HEK293 (cell line): ENCODE data around the gene KRTAP9-9.

ENCODE experiments used
- CTCF ChIA-PET: fragments of 350-600 bp; formaldehyde crosslinking; extraction: SDS; loops from one replicate; lab custom pipeline; 2021; ENCODE audit warnings: antibody characterized with exemption; lab: Yijun Ruan, JAX
- POLR2A ChIA-PET: fragments of 300-600 bp; formaldehyde crosslinking; extraction: SDS; loops from one replicate; lab custom pipeline; 2020; ENCODE audit warnings: antibody characterized with exemption, inconsistent platforms; lab: Yijun Ruan, JAX
- H3K27ac ChIP-seq: fragments of 200-500 bp; sonication (Bioruptor generic); 2 replicates; pipeline ENCODE4 v1.5.1; 2014; ENCODE audit warnings: low read depth, low read length, control low read depth, inconsistent platforms; ENCODE audit errors: extremely low read depth
- H3K36me3 ChIP-seq, 2 experiments: fragments of 200-500 bp in 1 of 2; sonication (Bioruptor generic) in 1 of 2; 1 replicate in 1 of 2; 2 replicates in 1 of 2; pipeline ENCODE4 v1.5.1; 2014 to 2017; ENCODE audit warnings: inconsistent platforms in 2 of 2, low read length in 2 of 2; ENCODE audit not compliant: control insufficient read depth in 2 of 2, insufficient read depth in 1 of 2
- H3K4me1 ChIP-seq: fragments of 200-500 bp; sonication (Bioruptor generic); 2 replicates; pipeline ENCODE4 v1.5.1; 2014; ENCODE audit warnings: mild to moderate bottlenecking, low read length, inconsistent platforms; ENCODE audit not compliant: control insufficient read depth, insufficient read depth
- H3K4me3 ChIP-seq: 2 replicates; pipeline ENCODE4 v1.5.1; 2011; ENCODE audit warnings: low read depth, mild to moderate bottlenecking, control low read depth, low read length, moderate library complexity
- H3K9me3 ChIP-seq: fragments of 200-500 bp; sonication (Bioruptor generic); 2 replicates; pipeline ENCODE4 v1.5.1; 2014; ENCODE audit warnings: low read depth, low read length, inconsistent platforms; ENCODE audit not compliant: control insufficient read depth, insufficient read depth
- HOXA7 ChIP-seq: sonication (generic); formaldehyde crosslinking; IDR thresholded peaks from 2 replicates; pipeline ENCODE4 v1.8.1; 2022; ENCODE audit warnings: missing genetic modification reagents, borderline replicate concordance
- IKZF3 ChIP-seq: fragments of 450-650 bp; IDR thresholded peaks from 2 replicates; pipeline ENCODE4 v1.5.0; 2018; ENCODE audit warnings: missing biosample characterization, mild to moderate bottlenecking, missing genetic modification characterization, moderate library complexity
- KLF17 ChIP-seq: fragments of 450-650 bp; formaldehyde crosslinking; IDR thresholded peaks from 2 replicates; pipeline ENCODE4 v1.5.1; 2016; ENCODE audit warnings: missing biosample characterization, missing genetic modification characterization
- MYNN ChIP-seq: fragments of 450-650 bp; formaldehyde crosslinking; IDR thresholded peaks from 2 replicates; pipeline ENCODE4 v1.5.1; 2016; ENCODE audit warnings: missing biosample characterization, missing genetic modification characterization, borderline replicate concordance
- MZF1 ChIP-seq: fragments of 450-650 bp; formaldehyde crosslinking; IDR thresholded peaks from 2 replicates; pipeline ENCODE4 v1.5.1; 2017; ENCODE audit warnings: missing biosample characterization, missing genetic modification characterization, borderline replicate concordance
- SCRT1 ChIP-seq: fragments of 450-650 bp; formaldehyde crosslinking; IDR thresholded peaks from 2 replicates; pipeline ENCODE4 v1.5.1; 2016; ENCODE audit warnings: missing biosample characterization, missing genetic modification characterization, borderline replicate concordance
- TRIM28 ChIP-seq: IDR thresholded peaks from 2 replicates; pipeline ENCODE4 v1.6.1; 2011; ENCODE audit warnings: low read length, control low read depth, borderline replicate concordance
- ZBTB20 ChIP-seq: fragments of 450-650 bp; formaldehyde crosslinking; IDR thresholded peaks from 2 replicates; pipeline ENCODE4 v1.5.1; 2016; ENCODE audit warnings: missing biosample characterization, missing genetic modification characterization
- ZFP37 ChIP-seq: fragments of 450-650 bp; formaldehyde crosslinking; IDR thresholded peaks from 2 replicates; pipeline ENCODE4 v1.5.1; 2016; ENCODE audit warnings: missing biosample characterization, missing genetic modification characterization
- ZNF341 ChIP-seq: fragments of 450-650 bp; formaldehyde crosslinking; IDR thresholded peaks from 2 replicates; pipeline ENCODE4; 2016; ENCODE audit warnings: low read depth, missing biosample characterization, missing genetic modification characterization
- ZNF423 ChIP-seq: fragments of 450-650 bp; formaldehyde crosslinking; IDR thresholded peaks from 2 replicates; pipeline ENCODE4 v1.5.1; 2016; ENCODE audit warnings: missing biosample characterization, missing genetic modification characterization
- ZNF530 ChIP-seq: fragments of 450-650 bp; formaldehyde crosslinking; IDR thresholded peaks from 2 replicates; pipeline ENCODE4 v1.5.1; 2016; ENCODE audit warnings: low read depth, missing biosample characterization, missing genetic modification characterization
- ZNF561 ChIP-seq: fragments of 450-650 bp; IDR thresholded peaks from 2 replicates; pipeline ENCODE4 v1.5.1; 2018; ENCODE audit warnings: missing biosample characterization, missing genetic modification characterization, borderline replicate concordance
- ZNF600 ChIP-seq: fragments of 450-650 bp; formaldehyde crosslinking; IDR thresholded peaks from 2 replicates; pipeline ENCODE4 v1.5.1; 2016; ENCODE audit warnings: missing biosample characterization, missing genetic modification characterization
- ZNF658 ChIP-seq: fragments of 450-650 bp; formaldehyde crosslinking; IDR thresholded peaks from 2 replicates; pipeline ENCODE4; 2016; ENCODE audit warnings: missing biosample characterization, missing genetic modification characterization
- ZNF692 ChIP-seq: fragments of 450-650 bp; formaldehyde crosslinking; IDR thresholded peaks from 2 replicates; pipeline ENCODE4 v1.5.1; 2016; ENCODE audit warnings: missing biosample characterization, missing genetic modification characterization
- ZNF785 ChIP-seq: fragments of 450-650 bp; formaldehyde crosslinking; IDR thresholded peaks from 2 replicates; pipeline ENCODE4 v1.5.1; 2016; ENCODE audit warnings: missing biosample characterization, missing genetic modification characterization
- TF ChIP-seq, protein P1 (sequence below): fragments of 450-650 bp; formaldehyde crosslinking; IDR thresholded peaks from 2 replicates; pipeline ENCODE4 v1.5.1; 2017; ENCODE audit warnings: missing biosample characterization, missing genetic modification characterization
- TF ChIP-seq, protein P2 (sequence below): fragments of 450-650 bp; formaldehyde crosslinking; IDR thresholded peaks from 2 replicates; pipeline ENCODE4 v1.5.1; 2016; ENCODE audit warnings: missing biosample characterization, missing genetic modification characterization

The KRTAP9-9 gene

GRCh38 chr17:41294016-41294415 lies 38.8 kb downstream of the KRTAP9-9 start:
- ChIA-PET POLR2A (no interaction called here), CTCF (interaction anchor here (0.5 to 0.9 kb wide), 3 partner anchors 28 to 679 kb away, joined by 3 to 4 read pairs (median 3); no protein-coding TSS in a partner anchor)
- TF ChIP-seq ZNF600 (tag by site-specific recombination), result no peak
- no peak for TF ChIP-seq MYNN (tag by site-specific recombination)
- TF ChIP-seq MZF1 (tag by site-specific recombination), result no peak
- Histone ChIP-seq H3K36me3 (no peaks in the 10 kb centered on the region), H3K9me3 (no peaks in the 10 kb centered on the region), H3K4me1 (no peaks in the 10 kb centered on the region), H3K4me3 (no peak overlapping the region), H3K27ac (no peak overlapping the region)

- TF ChIP-seq KLF17 (tag by site-specific recombination) (no peak), TRIM28 (no peak), ZNF785 (no peak)
- TF ChIP-seq, protein P1, sequence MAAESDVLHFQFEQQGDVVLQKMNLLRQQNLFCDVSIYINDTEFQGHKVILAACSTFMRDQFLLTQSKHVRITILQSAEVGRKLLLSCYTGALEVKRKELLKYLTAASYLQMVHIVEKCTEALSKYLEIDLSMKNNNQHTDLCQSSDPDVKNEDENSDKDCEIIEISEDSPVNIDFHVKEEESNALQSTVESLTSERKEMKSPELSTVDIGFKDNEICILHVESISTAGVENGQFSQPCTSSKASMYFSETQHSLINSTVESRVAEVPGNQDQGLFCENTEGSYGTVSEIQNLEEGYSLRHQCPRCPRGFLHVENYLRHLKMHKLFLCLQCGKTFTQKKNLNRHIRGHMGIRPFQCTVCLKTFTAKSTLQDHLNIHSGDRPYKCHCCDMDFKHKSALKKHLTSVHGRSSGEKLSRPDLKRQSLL, result no peak
- TF ChIP-seq, all 188 proteins: peak for 0
- Histone ChIP-seq H3K27ac (no peak overlapping the region), H3K36me3 (no peaks in the 10 kb centered on the region), H3K9me3 (no peaks in the 10 kb centered on the region), H3K4me3 (no peak overlapping the region), H3K4me1 (no peaks in the 10 kb centered on the region)
- CTCF ChIA-PET, result no interaction called here
- POLR2A ChIA-PET, result no interaction called here
Measured at GRCh38 chr17:41296846-41297245, 41.7 kb downstream of the KRTAP9-9 start.

DNA sequence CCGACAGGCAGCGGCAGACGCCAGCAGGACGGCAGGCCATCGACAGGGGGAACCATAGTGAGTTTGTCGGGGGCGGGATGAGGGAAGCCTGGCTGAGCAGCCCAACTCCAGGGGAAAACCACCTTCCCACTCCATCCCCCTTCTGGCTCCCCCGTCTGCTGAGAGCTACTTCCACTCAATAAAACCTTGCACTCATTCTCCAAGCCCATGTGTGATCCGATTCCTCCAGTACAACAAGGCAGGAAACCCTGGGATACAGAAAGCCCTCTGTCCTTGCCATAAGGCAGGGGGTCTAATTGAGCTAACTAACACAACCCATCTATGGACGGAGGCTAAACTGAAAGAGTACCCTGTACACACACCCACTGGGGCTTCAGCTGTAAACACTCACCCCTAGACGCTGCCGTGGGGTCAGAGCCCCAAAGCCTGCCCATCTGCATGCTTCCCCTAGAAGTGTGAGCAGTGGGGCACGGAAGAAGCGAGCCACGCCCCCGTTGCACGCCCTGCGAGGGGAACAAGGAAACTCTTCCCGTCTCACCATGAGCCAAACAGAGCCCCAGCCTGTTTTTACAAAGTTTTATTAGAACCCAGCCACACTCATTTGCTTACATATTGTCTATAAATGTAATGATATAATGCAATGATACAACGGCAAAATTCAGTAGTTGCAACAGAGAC lies 43.4 kb downstream of the KRTAP9-9 start:
- Histone ChIP-seq H3K4me1 (no peaks in the 10 kb centered on the region), H3K27ac (no peak overlapping the region), H3K9me3 (no peaks in the 10 kb centered on the region), H3K4me3 (no peak overlapping the region), H3K36me3 (no peaks in the 10 kb centered on the region)
- POLR2A ChIA-PET, result no interaction called here
- no peak for TF ChIP-seq ZNF530 (tag by site-specific recombination)
- TF ChIP-seq ZNF423, result no peak
- no peak for TF ChIP-seq IKZF3 (tag by site-specific recombination)
- no peak for TF ChIP-seq ZNF341 (tag by site-specific recombination)
- no peak for TF ChIP-seq ZFP37 (tag by site-specific recombination)
- TF ChIP-seq, protein P1, result no peak
- TF ChIP-seq SCRT1 (tag by site-specific recombination), result no peak
- TF ChIP-seq ZNF561 (tag by site-specific recombination), result no peak
- no peak for TF ChIP-seq HOXA7 (CRISPR knock-in tag)
- no peak for TF ChIP-seq ZNF692
- TF ChIP-seq, protein P2, sequence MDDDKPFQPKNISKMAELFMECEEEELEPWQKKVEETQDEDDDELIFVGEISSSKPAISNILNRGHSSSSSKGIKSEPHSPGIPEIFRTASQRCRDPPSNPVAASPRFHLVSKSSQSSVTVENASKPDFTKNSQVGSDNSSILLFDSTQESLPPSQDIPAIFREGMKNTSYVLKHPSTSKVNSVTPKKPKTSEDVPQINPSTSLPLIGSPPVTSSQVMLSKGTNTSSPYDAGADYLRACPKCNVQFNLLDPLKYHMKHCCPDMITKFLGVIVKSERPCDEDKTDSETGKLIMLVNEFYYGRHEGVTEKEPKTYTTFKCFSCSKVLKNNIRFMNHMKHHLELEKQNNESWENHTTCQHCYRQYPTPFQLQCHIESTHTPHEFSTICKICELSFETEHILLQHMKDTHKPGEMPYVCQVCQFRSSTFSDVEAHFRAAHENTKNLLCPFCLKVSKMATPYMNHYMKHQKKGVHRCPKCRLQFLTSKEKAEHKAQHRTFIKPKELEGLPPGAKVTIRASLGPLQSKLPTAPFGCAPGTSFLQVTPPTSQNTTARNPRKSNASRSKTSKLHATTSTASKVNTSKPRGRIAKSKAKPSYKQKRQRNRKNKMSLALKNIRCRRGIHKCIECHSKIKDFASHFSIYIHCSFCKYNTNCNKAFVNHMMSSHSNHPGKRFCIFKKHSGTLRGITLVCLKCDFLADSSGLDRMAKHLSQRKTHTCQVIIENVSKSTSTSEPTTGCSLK (tag by site-specific recombination), result no peak
- no peak for TF ChIP-seq ZBTB20 (tag by site-specific recombination)
- TF ChIP-seq ZNF658 (tag by site-specific recombination), result no peak
- CTCF ChIA-PET, result no interaction called here
